LNCAP (cell line): ENCODE data around the gene NUP214.

Experiments used
- CTCF ChIP-seq: fragments of 450-650 bp; IDR thresholded peaks from 2 replicates; pipeline ENCODE4 v1.5.1; 2017; ENCODE audit warnings: mild to moderate bottlenecking

NUP214 gene

GRCh38 chr9:131246618-131247017 lies 121.2 kb downstream of the NUP214 start:
- no peak for TF ChIP-seq CTCF

DNA sequence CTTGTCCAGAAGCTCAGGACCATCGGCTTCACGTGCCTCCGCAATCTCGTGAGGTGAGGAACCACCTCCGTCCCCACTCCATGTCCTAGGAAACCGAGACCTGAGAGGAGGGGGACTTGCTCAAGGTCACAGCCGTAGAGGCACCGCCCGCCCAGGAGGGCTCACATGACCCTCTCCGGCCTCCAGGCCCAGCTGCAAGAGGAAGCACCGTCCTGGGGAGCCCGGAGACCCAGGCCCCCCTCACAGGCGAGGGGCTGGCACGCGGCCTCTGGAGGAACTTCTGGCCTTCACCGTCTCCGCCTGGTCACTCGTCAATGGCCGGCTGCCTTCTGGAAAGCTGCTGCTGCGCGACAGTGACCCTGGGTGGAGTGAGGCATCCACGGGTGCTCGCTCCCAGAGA lies 126.7 kb downstream of the NUP214 start:
- TF ChIP-seq CTCF, result no peak

DNA sequence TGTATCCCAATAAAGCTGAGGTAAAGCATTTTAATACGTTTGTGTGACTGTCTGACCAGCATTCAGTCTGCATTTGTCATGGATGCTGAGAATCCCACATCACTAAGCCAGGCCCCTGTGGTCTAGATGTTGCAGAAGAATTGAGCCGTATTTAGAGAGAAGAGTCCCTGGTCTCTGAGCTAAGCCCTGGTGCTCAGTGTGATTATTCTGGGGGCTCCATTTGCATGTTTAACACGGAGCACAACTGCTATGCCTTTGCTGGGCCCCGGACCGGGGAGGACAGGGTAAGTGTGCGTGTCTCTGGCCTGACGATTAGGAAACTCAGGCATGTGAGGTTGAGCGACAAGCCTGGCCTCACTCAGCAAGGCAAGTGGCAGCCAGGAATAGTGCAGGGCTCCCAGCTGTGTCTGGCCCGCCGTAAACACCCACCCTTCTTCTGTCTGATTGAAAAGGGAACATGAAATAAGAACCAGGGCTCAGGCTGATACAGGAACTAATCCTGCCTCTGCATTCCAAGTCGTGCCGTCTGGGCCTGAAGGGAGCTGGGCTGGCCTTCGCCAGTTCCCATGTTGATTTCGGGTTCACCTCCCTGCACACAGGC lies 128.6 kb downstream of the NUP214 start:
- no peak for TF ChIP-seq CTCF

DNA sequence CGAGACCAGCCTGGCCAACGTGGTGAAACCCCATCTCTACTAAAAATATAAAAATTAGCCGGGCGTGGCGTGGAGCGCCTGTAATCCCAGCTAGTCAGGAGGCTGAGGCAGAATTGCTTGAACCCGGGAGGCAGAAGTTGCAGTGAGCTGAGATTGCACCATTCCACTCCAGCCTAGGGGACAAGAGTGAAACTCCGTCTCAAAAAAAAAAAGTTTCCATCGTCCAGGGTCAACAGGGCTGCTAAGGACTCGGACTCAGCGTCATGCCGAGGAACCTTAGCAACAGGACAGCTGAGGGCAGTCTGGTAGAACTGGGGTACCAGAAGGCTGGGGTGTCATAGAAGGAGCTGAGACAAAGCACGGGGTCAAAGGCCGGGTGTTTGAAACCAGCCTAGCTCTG lies 129.2 kb downstream of the NUP214 start:
- TF ChIP-seq CTCF, result no peak

- no peak for TF ChIP-seq CTCF
Measured at GRCh38 chr9:131255676-131256197, 130.4 kb downstream of the NUP214 start.

- no peak for TF ChIP-seq CTCF
Measured at GRCh38 chr9:131257266-131258025, 132.1 kb downstream of the NUP214 start.

DNA sequence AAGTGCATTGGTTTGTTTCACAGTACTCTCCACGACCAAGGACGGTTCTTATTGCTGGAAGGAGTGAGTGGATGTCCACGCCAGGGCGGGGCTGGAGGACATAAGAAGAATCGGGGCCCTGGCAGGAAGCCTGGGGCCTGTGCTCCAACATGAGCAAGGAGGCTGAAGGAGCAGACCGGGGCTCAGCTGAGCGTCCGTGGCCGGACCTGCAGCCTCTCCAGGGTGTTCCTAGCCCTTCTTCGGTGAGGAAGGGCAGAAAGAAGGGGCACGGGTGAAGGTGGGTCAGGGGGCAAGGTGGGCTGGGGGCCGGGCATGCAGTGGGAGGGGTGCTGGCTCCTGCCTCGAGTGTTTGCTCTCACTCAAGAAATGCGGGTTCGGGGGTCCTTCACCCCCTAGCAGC lies 132.8 kb downstream of the NUP214 start:
- no peak for TF ChIP-seq CTCF
